Karpas-422 (cell line): ENCODE data around the gene AFM. TPM values are rescaled to one million over a fixed set of nuclear protein-coding genes. Genes with fewer than 3 reads are reported as not detected.

Source experiments
- DNase-seq: peaks from one replicate; pipeline ENCODE4 v3.0.0-alpha.2; 2015
- H2AFZ ChIP-seq: fragments of 200-600 bp; sonication (generic); 2 replicates; pipeline ENCODE4 v1.6.1; 2014; ENCODE audit warnings: antibody characterized with exemption, low read length, mixed read lengths
- H3K27ac ChIP-seq: fragments of 200-600 bp; sonication (generic); 2 replicates; pipeline ENCODE4 v1.5.1; 2014; ENCODE audit warnings: mild to moderate bottlenecking, low read length, moderate library complexity
- H3K27me3 ChIP-seq: fragments of 200-600 bp; sonication (generic); 2 replicates; pipeline ENCODE4 v1.6.1; 2014; ENCODE audit warnings: low read length, mixed read lengths
- H3K36me3 ChIP-seq: fragments of 200-600 bp; sonication (generic); 2 replicates; pipeline ENCODE4 v1.6.1; 2014; ENCODE audit warnings: low read length, mixed read lengths; ENCODE audit not compliant: insufficient read depth
- H3K4me1 ChIP-seq: fragments of 200-600 bp; sonication (generic); 2 replicates; pipeline ENCODE4 v1.6.1; 2014; ENCODE audit warnings: mild to moderate bottlenecking, low read length, mixed read lengths
- H3K4me2 ChIP-seq: fragments of 200-600 bp; sonication (generic); 2 replicates; pipeline ENCODE4 v1.6.1; 2014; ENCODE audit warnings: low read length, low read depth, mild to moderate bottlenecking; ENCODE audit not compliant: poor library complexity, severe bottlenecking
- H3K4me3 ChIP-seq: fragments of 200-600 bp; sonication (generic); 2 replicates; pipeline ENCODE4 v1.5.1; 2014; ENCODE audit warnings: mild to moderate bottlenecking, antibody characterized with exemption, low read length, mixed read lengths
- H3K79me2 ChIP-seq: fragments of 200-600 bp; sonication (generic); 2 replicates; pipeline ENCODE4 v1.6.1; 2014; ENCODE audit warnings: mild to moderate bottlenecking, low read length, mixed read lengths
- H3K9ac ChIP-seq: fragments of 200-600 bp; sonication (generic); 2 replicates; pipeline ENCODE4 v1.6.0; 2014; ENCODE audit warnings: low read length
- H3K9me2 ChIP-seq: fragments of 200-600 bp; sonication (generic), shearing (Covaris generic); replicated peaks from 2 replicates; pipeline ENCODE4 v1.6.0; 2014; ENCODE audit warnings: mild to moderate bottlenecking, low read length, moderate library complexity; ENCODE audit not compliant: insufficient read depth
- H3K9me3 ChIP-seq: fragments of 300-700, 200-600 bp; sonication (generic); 2 replicates; pipeline ENCODE4 v1.6.1; 2014; ENCODE audit warnings: low read length, mixed read lengths
- H4K20me1 ChIP-seq: fragments of 200-600 bp; sonication (generic); 2 replicates; pipeline ENCODE4 v1.6.1; 2014; ENCODE audit warnings: mild to moderate bottlenecking, antibody characterized with exemption, low read length, low read depth; ENCODE audit not compliant: insufficient read depth
- total RNA-seq: library from RNA; depleted of rRNA; stranded (reverse); fragments of >200 nt; shearing (Covaris generic); gene quantifications from 2 replicates; pipeline ENCODE4 v1.2.3, GENCODE V29; 2014; ENCODE audit warnings: low replicate concordance

The AFM gene
- total RNA-seq, 1 experiment from 2014 or later, result not detected

DNA sequence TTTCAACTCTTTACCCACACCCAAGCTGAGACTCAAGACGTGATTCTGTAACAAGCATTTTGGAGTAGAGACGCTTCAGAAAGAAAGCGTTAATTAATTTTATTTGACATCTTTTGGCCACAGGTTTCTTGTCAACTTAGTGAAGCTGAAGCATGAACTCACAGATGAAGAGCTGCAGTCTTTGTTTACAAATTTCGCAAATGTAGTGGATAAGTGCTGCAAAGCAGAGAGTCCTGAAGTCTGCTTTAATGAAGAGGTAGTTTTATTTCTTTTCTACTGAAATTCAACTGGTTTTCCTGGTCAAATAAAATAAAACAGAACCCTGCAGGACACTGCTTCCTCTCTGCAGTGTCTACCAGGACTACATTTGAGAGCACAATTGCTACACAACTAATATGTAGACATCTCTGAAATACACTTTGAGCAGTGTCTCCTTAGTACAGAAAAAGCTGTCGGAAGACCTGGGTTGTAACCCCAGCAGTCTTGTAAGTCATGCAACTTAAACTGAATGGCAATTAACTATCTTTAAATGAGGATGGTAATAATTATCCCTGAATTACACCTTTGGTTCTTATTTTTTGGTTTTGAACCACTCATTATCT, 20.2 kb downstream of the AFM start:
- H2AFZ ChIP-seq, result no peak overlapping the region
- no peaks in the 10 kb centered on the region for H3K27me3 ChIP-seq
- H3K27ac ChIP-seq, result no peak overlapping the region
- DNase-seq, result no peak
- H3K9me2 ChIP-seq, result no peaks in the 10 kb centered on the region
- H3K9ac ChIP-seq, result no peak overlapping the region
- no peaks in the 10 kb centered on the region for H3K9me3 ChIP-seq
- no peaks in the 10 kb centered on the region for H3K79me2 ChIP-seq
- H3K4me1 ChIP-seq, result peaks cover 36% of the 10 kb centered on the region
- H3K4me3 ChIP-seq, result no peak overlapping the region
- H4K20me1 ChIP-seq, result no peaks in the 10 kb centered on the region
- H3K36me3 ChIP-seq, result no peaks in the 10 kb centered on the region
- H3K4me2 ChIP-seq, result no peak overlapping the region

DNA sequence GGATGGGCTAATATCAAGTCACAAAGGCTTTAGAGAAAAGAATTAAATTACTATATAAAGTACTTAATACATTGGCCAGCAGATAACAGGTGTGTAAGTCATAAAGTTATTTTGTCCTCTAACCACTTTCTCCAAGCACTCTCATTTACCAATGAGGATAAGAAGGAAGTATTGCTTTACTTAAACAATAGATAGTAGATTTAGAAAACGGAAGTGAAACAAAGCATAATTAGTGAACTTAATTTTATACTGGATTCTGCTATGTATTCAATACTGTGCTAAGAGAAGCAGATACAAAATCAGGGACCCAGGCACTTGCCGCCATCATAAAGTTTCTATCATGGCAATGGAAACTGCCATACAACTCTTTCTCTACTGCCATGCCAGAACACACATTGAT, 24.0 kb downstream of the AFM start:
- no peaks in the 10 kb centered on the region for H4K20me1 ChIP-seq
- no peaks in the 10 kb centered on the region for H3K36me3 ChIP-seq
- H2AFZ ChIP-seq, result peak overlapping the region; percentile 16; the same call in 1 of the 2 replicates
- no peaks in the 10 kb centered on the region for H3K79me2 ChIP-seq
- peak overlapping the region; percentile 23 for H3K4me2 ChIP-seq
- peak; percentile 67 for DNase-seq
- H3K9ac ChIP-seq, result no peak overlapping the region
- peak overlapping the region; percentile 38 for H3K27ac ChIP-seq
- H3K27me3 ChIP-seq, result no peaks in the 10 kb centered on the region
- no peaks in the 10 kb centered on the region for H3K9me3 ChIP-seq
- peaks cover 20% of the 10 kb centered on the region for H3K4me1 ChIP-seq
- H3K4me3 ChIP-seq, result no peak overlapping the region
- no peaks in the 10 kb centered on the region for H3K9me2 ChIP-seq

DNA sequence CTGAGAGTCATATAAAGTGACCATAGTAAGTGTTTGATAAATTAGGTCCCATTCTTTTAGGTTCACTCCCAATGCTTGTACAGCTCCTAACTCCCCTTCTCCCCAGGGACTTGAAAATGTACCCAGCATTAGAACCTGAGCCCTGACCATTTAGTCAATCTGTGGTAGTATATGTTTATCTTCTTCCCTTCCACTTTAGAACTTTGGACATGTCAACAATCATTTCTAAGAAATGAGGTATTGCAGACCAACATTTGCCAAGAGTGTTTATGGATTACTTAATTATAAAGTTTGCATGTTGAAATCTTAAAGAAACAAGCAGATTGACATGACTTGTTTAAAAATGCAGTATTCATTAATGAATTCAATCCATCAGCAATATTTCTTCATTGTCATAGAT, 26.0 kb downstream of the AFM start:
- no peak for DNase-seq
- H2AFZ ChIP-seq, result no peak overlapping the region

DNA sequence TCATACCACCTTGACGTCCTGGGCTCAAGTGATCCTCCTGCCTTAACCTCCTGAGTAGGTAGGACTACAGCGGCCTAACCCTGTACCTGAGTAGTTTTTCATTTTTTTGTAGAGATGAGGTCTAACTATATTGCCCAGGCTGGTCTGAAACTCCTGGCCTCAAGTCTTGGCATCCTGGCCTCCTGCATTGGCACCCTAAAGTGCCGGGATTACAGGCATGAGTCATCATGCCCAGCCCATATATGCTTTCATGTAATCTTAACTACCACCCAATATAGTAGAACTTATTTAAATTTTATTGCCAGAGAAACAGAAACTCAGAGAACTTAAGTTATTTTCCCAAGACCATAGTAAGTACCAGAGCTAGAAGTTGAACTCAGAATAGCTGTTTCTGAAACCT, 27.1 kb downstream of the AFM start:
- Histone ChIP-seq H3K9ac (no peak overlapping the region), H3K36me3 (no peaks in the 10 kb centered on the region), H3K9me2 (no peaks in the 10 kb centered on the region), H3K27ac (no peak overlapping the region), H3K4me1 (peaks cover 19% of the 10 kb centered on the region), H3K27me3 (no peaks in the 10 kb centered on the region), H2AFZ (no peak overlapping the region), H3K9me3 (no peaks in the 10 kb centered on the region), H3K4me2 (no peak overlapping the region), H3K79me2 (no peaks in the 10 kb centered on the region), H3K4me3 (no peak overlapping the region), H4K20me1 (no peaks in the 10 kb centered on the region)
- DNase-seq, result no peak

More for the DNA sequence above, 26.0 kb downstream of the AFM start:
- no peaks in the 10 kb centered on the region for H3K79me2 ChIP-seq
- H3K9me2 ChIP-seq, result no peaks in the 10 kb centered on the region
- H3K27ac ChIP-seq, result no peak overlapping the region
- H3K4me1 ChIP-seq, result peaks cover 19% of the 10 kb centered on the region
- H3K4me3 ChIP-seq, result no peak overlapping the region
- no peak overlapping the region for H3K9ac ChIP-seq
- no peaks in the 10 kb centered on the region for H4K20me1 ChIP-seq
- no peaks in the 10 kb centered on the region for H3K9me3 ChIP-seq
- H3K4me2 ChIP-seq, result no peak overlapping the region
- H3K27me3 ChIP-seq, result no peaks in the 10 kb centered on the region
- H3K36me3 ChIP-seq, result no peaks in the 10 kb centered on the region

DNA sequence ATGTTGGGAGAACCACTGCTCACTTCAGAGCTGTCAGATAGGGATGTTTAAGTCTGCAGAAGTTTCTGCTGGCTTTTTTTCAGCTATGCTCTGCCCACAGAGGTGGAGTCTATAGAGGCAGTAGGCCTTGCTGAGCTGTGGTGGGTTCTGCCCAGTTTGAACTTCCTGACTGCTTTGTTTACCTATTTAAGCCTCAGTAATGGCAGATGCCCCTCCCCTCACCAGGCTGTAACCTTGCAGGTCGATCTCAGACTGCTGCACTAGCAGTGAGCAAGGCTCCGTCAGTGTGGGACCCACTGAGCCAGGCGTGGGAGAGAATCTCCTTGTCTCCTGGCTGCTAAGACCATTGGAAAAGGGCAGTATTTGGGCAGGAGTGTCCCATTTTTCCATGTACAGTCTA, 36.8 kb downstream of the AFM start:
- H3K9me2 ChIP-seq, result no peaks in the 10 kb centered on the region
- no peak overlapping the region for H3K4me2 ChIP-seq
- no peak overlapping the region for H3K9ac ChIP-seq
- H2AFZ ChIP-seq, result no peak overlapping the region
- H3K4me3 ChIP-seq, result no peak overlapping the region
- H3K27ac ChIP-seq, result no peak overlapping the region
- no peaks in the 10 kb centered on the region for H3K27me3 ChIP-seq
- no peaks in the 10 kb centered on the region for H4K20me1 ChIP-seq
- no peak for DNase-seq
- peaks cover 22% of the 10 kb centered on the region for H3K4me1 ChIP-seq
- no peaks in the 10 kb centered on the region for H3K36me3 ChIP-seq
- no peaks in the 10 kb centered on the region for H3K79me2 ChIP-seq
- H3K9me3 ChIP-seq, result no peaks in the 10 kb centered on the region

DNA sequence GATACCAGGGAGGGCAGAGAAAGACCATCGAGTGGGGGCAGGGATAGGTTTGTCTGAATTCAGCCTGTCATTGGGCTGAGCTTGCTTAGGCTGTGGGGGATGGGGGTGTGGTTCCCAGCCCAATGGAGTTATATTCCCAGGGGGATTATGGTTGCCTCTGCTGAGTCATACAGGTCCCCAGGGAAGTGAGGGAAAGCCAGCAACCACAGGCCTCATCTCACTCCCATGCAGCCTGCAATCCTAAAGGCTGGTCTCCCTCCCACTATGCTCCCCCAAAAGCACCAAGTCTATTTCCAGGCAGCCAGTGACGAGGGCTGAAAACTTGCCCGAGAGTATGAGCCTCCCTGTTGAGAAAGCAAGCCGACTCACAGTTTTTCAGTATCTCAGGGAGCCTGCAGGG, 39.3 kb downstream of the AFM start:
- Histone ChIP-seq H3K4me3 (peak overlapping the region; percentile 30; the same call in 1 of the 2 replicates), H4K20me1 (no peaks in the 10 kb centered on the region), H3K9me3 (no peaks in the 10 kb centered on the region), H3K27me3 (no peaks in the 10 kb centered on the region), H3K4me2 (peak overlapping the region; percentile 64), H3K27ac (no peak overlapping the region), H3K9me2 (no peaks in the 10 kb centered on the region), H2AFZ (peak overlapping the region; percentile 77), H3K4me1 (peaks cover 31% of the 10 kb centered on the region), H3K36me3 (no peaks in the 10 kb centered on the region), H3K79me2 (no peaks in the 10 kb centered on the region), H3K9ac (peak overlapping the region; percentile 46)
- DNase-seq, result peak; percentile 74

DNA sequence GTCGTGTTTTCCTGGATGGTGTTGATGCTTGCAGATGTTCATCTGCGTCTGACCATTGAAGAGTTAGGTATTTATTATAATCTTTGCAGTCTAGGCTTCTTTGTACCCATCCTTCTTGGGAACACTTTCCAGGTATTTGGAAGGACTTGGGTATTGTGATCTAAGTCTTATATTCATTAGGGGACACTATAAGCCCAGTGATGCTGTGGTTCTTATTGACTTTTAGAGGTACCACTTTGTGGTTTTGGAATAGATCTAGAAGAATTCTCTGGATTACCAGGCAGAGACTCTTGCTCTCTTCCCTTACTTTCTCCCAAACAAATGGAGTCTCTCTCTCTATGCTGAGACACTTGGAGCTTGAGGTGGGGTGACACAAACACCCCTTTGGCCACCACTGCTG, 41.6 kb downstream of the AFM start:
- Histone ChIP-seq H3K4me1 (peaks cover 36% of the 10 kb centered on the region), H3K27ac (no peak overlapping the region), H3K9me2 (no peaks in the 10 kb centered on the region), H3K9ac (no peak overlapping the region), H2AFZ (no peak overlapping the region), H3K79me2 (no peaks in the 10 kb centered on the region), H3K36me3 (no peaks in the 10 kb centered on the region), H3K4me3 (no peak overlapping the region), H3K27me3 (no peaks in the 10 kb centered on the region), H4K20me1 (no peaks in the 10 kb centered on the region), H3K9me3 (no peaks in the 10 kb centered on the region), H3K4me2 (no peak overlapping the region)
- no peak for DNase-seq

DNA sequence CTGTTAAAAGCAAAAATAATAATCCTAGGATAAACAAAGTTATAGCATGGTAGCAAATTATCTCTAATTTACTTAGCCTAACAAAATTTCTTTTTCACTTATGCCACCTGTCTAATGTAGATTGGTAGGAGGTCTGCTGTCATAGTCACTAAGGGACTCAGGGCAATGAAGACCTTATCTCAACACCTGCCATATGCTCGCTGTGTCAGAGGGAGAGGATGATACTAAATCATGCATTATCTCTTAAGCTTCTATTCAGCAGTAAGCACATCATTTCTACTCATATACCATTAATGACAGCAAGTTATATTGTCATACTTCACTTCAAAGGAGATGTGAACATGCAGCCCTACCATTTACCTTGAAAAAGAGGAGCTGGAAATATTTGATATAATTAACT, 44.1 kb downstream of the AFM start:
- DNase-seq, result no peak
- no peaks in the 10 kb centered on the region for H4K20me1 ChIP-seq
- H3K79me2 ChIP-seq, result no peaks in the 10 kb centered on the region
- no peak overlapping the region for H3K27ac ChIP-seq
- H3K4me2 ChIP-seq, result no peak overlapping the region
- H3K9ac ChIP-seq, result no peak overlapping the region
- H3K36me3 ChIP-seq, result no peaks in the 10 kb centered on the region
- no peak overlapping the region for H3K4me3 ChIP-seq
- no peaks in the 10 kb centered on the region for H3K9me3 ChIP-seq
- H3K27me3 ChIP-seq, result no peaks in the 10 kb centered on the region
- no peaks in the 10 kb centered on the region for H3K9me2 ChIP-seq
- H2AFZ ChIP-seq, result no peak overlapping the region
- H3K4me1 ChIP-seq, result peaks cover 31% of the 10 kb centered on the region
